ENCODE results near the gene ARHGAP44. TPM values are rescaled to one million over a fixed set of nuclear protein-coding genes. Genes with fewer than 3 reads are reported as not detected.

The ARHGAP44 gene
- total and polyA plus RNA-seq, 2 of the 8 experiments (the other 6 are each of a cell fraction or from before 2014, with no cell fraction given) = 6.2 to 22.2 TPM

DNA sequence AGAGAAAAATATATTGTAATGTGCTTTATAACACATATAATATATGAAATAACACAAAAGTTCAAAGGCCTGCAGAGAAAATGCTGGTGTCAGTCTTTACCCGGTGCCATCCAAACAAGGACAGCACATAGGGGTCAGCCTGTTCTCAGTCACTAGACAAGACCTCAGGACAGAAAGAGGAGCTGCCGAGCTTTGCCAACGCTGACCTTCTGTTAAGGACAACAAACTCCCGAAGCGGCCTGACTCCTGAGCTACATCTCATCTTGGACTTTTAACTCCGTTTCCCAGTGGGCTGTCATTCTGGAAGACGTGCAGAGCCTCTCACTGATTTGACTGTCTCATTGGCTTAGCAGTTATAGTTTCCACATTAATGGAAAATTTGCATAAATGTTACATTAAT is 221.7 kb downstream of the ARHGAP44 start:
- no peak overlapping the region for H2AFZ ChIP-seq (ENCODE audit: low read length)
- no peaks in the 10 kb centered on the region for H3K9me3 ChIP-seq (ENCODE audit: insufficient read depth in 2 of 2, low read depth in 1 of 2, low read length in 1 of 2)
- H2AK5ac ChIP-seq (ENCODE audit: low read depth, low read length) = no peak overlapping the region
- H3K4me2 ChIP-seq (ENCODE audit: insufficient read depth in 1 of 2, low read depth in 2 of 2, low read length in 2 of 2) = no peak overlapping the region
- no peak overlapping the region for H2BK5ac ChIP-seq (ENCODE audit: low read depth, low read length)
- H3K36me3 ChIP-seq (ENCODE audit: control insufficient read depth in 2 of 4, insufficient read depth in 4 of 4, low read length in 3 of 4) = peaks cover 32 to 81% (median 64%) of the 10 kb centered on the region in 4 experiments
- H3K9ac ChIP-seq (replicated peaks in 1 of 4; ENCODE audit: extremely low read depth in 1 of 4, low read depth in 3 of 4, low read length in 3 of 4) = no peak overlapping the region
- H3K23ac ChIP-seq (ENCODE audit: insufficient read length) = no peak overlapping the region
- H3K4me3 ChIP-seq (ENCODE audit: extremely low read depth in 1 of 4, insufficient read depth in 2 of 4, low read depth in 3 of 4, low read length in 4 of 4) = no peak overlapping the region
- H2BK120ac ChIP-seq (replicated peaks; ENCODE audit: low read depth, low read length) = no peak overlapping the region
- H3K23me2 ChIP-seq (ENCODE audit: low read depth, low read length) = no peaks in the 10 kb centered on the region
- H3K27me3 ChIP-seq (replicated peaks in 1 of 4; ENCODE audit: control insufficient read depth in 3 of 4, extremely low read depth in 1 of 4, insufficient read depth in 3 of 4, low read length in 3 of 4) = no peaks in the 10 kb centered on the region
- H3K18ac ChIP-seq (ENCODE audit: extremely low read depth, low read length) = no peak overlapping the region
- H3K14ac ChIP-seq (ENCODE audit: insufficient read length) = no peak overlapping the region
- H3K79me1 ChIP-seq (ENCODE audit: low read depth, low read length) = no peaks in the 10 kb centered on the region
- WGBS, 2 experiments (ENCODE audit: extremely low coverage in 1 of 2, insufficient coverage in 1 of 2, insufficient read length in 1 of 2, insufficient replicate concordance in 2 of 2, low coverage in 1 of 2, low lambda C conversion rate in 2 of 2, missing lambda C conversion rate in 1 of 2) = 85% methylated on average over 7 of the region's 7 CpGs; no CpG with 5 or more reads in 1 of the 2 experiments
- H3K27ac ChIP-seq (ENCODE audit: low read depth, low read length) = no peak overlapping the region
- CTCF ChIA-PET (ENCODE audit: partially characterized antibody) = interaction anchor here (0.8 kb wide), 1 partner anchor 35 kb away, joined by 3 read pairs; no protein-coding TSS in a partner anchor
- no peak overlapping the region for H4K8ac ChIP-seq (ENCODE audit: extremely low read depth, insufficient read depth, low read length)
- no peak overlapping the region for H3K4ac ChIP-seq (replicated peaks; ENCODE audit: insufficient read length, low read depth, low read length)
- no peak overlapping the region for H2BK12ac ChIP-seq (ENCODE audit: low read depth, low read length)
- no peak overlapping the region for H4K5ac ChIP-seq (ENCODE audit: insufficient read length, low read depth, low read length)
- FAIRE-seq = no peak
- peaks cover 0 to 3% of the 10 kb centered on the region in 2 experiments; a peak in 1 of 4 replicates for H3K79me2 ChIP-seq (ENCODE audit: control insufficient read depth in 1 of 2, insufficient read depth in 2 of 2, low read length in 2 of 2)
- no peaks in the 10 kb centered on the region for H3K4me1 ChIP-seq (replicated peaks in 1 of 4; ENCODE audit: control insufficient read depth in 3 of 4, insufficient read depth in 4 of 4, low read length in 3 of 4)
- no peak overlapping the region for H3K56ac ChIP-seq (replicated peaks; ENCODE audit: insufficient read length, low read depth, low read length)
- no peak overlapping the region for H2BK15ac ChIP-seq (ENCODE audit: low read length)
- H2BK20ac ChIP-seq (ENCODE audit: low read length) = no peak overlapping the region
- no peak for DNase-seq (ENCODE audit: low read depth in 1 of 2, low spot score in 2 of 2)
- no peak overlapping the region for H4K91ac ChIP-seq (replicated peaks; ENCODE audit: insufficient read length, low read length)
- POLR2A ChIA-PET (ENCODE audit: partially characterized antibody) = interaction anchor here (0.6 kb wide), 1 partner anchor 12 kb away, joined by 3 read pairs; no protein-coding TSS in a partner anchor
- peaks cover 0 to 2% of the 10 kb centered on the region in 2 experiments for H4K20me1 ChIP-seq (replicated peaks in 1 of 2; ENCODE audit: control insufficient read depth in 1 of 2, insufficient read depth in 2 of 2, low read length in 2 of 2)
- TF ChIP-seq BRCA1 (IDR thresholded peaks at IDR 0.05; ENCODE audit: low read depth, low read length) (no peak), POLR2AphosphoS5 (IDR thresholded peaks at IDR 0.05; ENCODE audit: low read depth, low read length) (no peak)

Data from H1 (cell line).